ENCODE measurements around the gene CRLF1.

DNA sequence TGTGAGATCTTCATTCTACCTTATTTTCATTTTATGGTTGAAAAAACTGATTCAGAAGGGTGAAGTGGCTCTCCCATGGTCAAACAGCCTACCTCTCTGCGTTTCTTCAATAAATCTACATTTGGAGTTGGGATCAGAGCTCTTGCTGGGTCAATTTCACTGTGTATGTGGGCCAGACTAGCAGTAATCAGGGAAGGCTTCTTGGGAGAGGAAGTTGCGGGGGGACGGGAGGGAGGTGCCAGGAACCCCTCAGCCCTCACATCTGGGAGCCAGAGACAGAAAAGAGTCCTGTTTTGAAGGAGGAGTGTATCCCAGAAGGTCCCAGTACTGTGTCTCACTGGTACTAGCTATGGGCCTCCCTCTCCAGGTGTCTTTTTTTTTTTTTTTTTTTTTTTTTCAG lies 48.0 kb downstream of the CRLF1 start:
- TF ChIP-seq, protein P1, sequence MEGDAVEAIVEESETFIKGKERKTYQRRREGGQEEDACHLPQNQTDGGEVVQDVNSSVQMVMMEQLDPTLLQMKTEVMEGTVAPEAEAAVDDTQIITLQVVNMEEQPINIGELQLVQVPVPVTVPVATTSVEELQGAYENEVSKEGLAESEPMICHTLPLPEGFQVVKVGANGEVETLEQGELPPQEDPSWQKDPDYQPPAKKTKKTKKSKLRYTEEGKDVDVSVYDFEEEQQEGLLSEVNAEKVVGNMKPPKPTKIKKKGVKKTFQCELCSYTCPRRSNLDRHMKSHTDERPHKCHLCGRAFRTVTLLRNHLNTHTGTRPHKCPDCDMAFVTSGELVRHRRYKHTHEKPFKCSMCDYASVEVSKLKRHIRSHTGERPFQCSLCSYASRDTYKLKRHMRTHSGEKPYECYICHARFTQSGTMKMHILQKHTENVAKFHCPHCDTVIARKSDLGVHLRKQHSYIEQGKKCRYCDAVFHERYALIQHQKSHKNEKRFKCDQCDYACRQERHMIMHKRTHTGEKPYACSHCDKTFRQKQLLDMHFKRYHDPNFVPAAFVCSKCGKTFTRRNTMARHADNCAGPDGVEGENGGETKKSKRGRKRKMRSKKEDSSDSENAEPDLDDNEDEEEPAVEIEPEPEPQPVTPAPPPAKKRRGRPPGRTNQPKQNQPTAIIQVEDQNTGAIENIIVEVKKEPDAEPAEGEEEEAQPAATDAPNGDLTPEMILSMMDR (IDR thresholded peaks at IDR 0.05; ENCODE audit: borderline replicate concordance, extremely low read depth, low read length, poor library complexity, severe bottlenecking) = no peak
- TF ChIP-seq EZH2 (IDR thresholded peaks at IDR 0.05; ENCODE audit: borderline replicate concordance, low read depth, low read length, severe bottlenecking) = no peak
